ENCODE measurements around the gene EEFSEC. TPM values are rescaled to one million over a fixed set of nuclear protein-coding genes. Genes with fewer than 3 reads are reported as not detected.
A peak's percentile ranks its signal among the peaks of the same experiment; 100 is the strongest.

The EEFSEC gene
- total RNA-seq, 1 experiment from 2014 or later: 9.5 TPM

DNA sequence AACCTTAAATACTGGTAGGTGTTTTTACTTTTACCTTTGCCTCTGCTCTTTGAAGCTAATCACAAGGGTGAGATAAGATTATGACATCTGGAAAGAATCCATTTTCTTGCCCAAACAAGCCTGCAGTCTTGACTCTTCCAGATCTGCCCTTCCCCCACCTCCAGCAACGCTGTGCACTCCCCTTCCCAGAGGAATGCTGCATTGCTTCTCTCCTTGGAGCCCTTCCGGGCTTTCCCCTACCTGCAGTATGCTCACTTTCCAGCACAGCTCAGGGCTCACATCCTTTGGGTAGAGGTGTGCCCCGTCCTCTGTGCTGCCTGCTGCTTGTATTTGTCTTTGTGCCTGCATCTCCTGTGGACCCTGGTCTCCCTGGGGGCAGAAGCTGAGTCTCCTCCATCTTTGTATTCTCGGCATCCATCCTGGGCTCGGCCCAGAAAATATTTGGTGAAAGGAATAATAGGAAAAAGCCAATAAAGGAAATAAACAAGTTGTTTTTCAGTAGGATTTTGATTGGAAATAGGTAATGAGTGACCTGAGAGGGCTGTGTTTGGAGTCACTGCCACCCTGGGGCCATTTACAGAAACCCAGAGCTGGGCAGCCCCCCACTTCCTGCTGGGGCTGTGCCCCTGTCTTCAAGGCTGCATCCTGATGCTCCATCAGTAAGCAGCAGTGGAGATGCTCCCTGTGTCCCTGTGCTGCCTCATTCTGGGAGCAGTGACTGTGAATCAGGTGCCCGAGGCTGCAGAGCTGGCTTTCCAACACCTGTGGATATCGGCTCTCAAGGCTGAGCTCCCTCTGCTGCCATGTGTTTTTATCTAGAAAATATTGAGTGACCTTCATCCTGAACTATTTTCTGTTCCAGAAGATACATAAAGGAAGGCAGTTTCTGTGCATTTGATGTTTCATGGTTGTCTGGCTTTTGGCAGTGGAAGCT is 117.5 kb downstream of the EEFSEC start:
- WGBS (ENCODE audit: extremely low coverage, insufficient read length, low lambda C conversion rate): no CpG with 5 or more reads among the region's 7 CpGs
- no peak overlapping the region for H3K4me3 Mint-ChIP-seq

More for the DNA sequence above, 117.5 kb downstream of the EEFSEC start:
- Histone ChIP-seq H4K20me1 (ENCODE audit: control insufficient read depth, insufficient read depth, insufficient read length) (no peaks in the 10 kb centered on the region), H2AK5ac (ENCODE audit: insufficient read length, low read length) (no peak overlapping the region), H2BK120ac (ENCODE audit: low read depth, low read length, poor library complexity, severe bottlenecking) (no peak overlapping the region), H2BK12ac (ENCODE audit: insufficient read length, low read depth, low read length) (no peak overlapping the region), H2BK5ac (ENCODE audit: insufficient read length, low read length) (no peak overlapping the region), H3K14ac (ENCODE audit: insufficient read depth, low read length) (no peak overlapping the region), H3K4me1 (ENCODE audit: insufficient read depth, low read length) (peaks cover 9% of the 10 kb centered on the region; the same call in 1 of the 2 replicates), H3K4ac (ENCODE audit: low read depth, low read length) (no peak overlapping the region), H3K23ac (ENCODE audit: insufficient read length, low read depth, low read length) (no peak overlapping the region), H3T11ph (ENCODE audit: low read length) (no peak overlapping the region), H3K18ac (ENCODE audit: insufficient read length, low read depth, low read length) (no peak overlapping the region), H4K5ac (ENCODE audit: insufficient read length, low read depth, low read length) (no peak overlapping the region), H3K9me3 (ENCODE audit: control insufficient read depth, low read depth, low read length) (no peaks in the 10 kb centered on the region), H2BK15ac (ENCODE audit: low read depth, low read length) (no peak overlapping the region), H3K79me2 (ENCODE audit: insufficient read depth, low read length) (no peaks in the 10 kb centered on the region), H2AFZ (ENCODE audit: low read length) (no peak overlapping the region), H3K79me1 (ENCODE audit: insufficient read depth, low read depth, low read length, poor library complexity, severe bottlenecking) (no peaks in the 10 kb centered on the region), H3K23me2 (ENCODE audit: insufficient read length, low read depth, low read length, poor library complexity, severe bottlenecking) (no peaks in the 10 kb centered on the region), H3K4me2 (ENCODE audit: insufficient read depth, insufficient read length, low read length) (no peak overlapping the region), H3K56ac (ENCODE audit: insufficient read length, low read depth, low read length) (no peak overlapping the region), H4K91ac (ENCODE audit: insufficient read length, low read depth, low read length) (no peak overlapping the region), H2BK20ac (ENCODE audit: low read depth, low read length, poor library complexity, severe bottlenecking) (no peak overlapping the region), H4K8ac (replicated peaks; ENCODE audit: insufficient read length, low read depth, low read length) (no peak overlapping the region), H3K27ac (ENCODE audit: insufficient read length, low read depth, low read length) (no peak overlapping the region), H3K27me3 (ENCODE audit: insufficient read depth, low read length) (no peaks in the 10 kb centered on the region), H3K9ac (ENCODE audit: extremely low read depth, insufficient read length, low read length) (no peak overlapping the region)
- no peaks in the 10 kb centered on the region; a peak in 1 of 7 replicates for H3K36me3 Mint-ChIP-seq (ENCODE audit: insufficient read depth in 1 of 3, low read depth in 3 of 3)
- no peaks in the 10 kb centered on the region for H3K27me3 Mint-ChIP-seq (ENCODE audit: low read depth)
- DNase-seq: peak; percentile 60
- peak overlapping the region in 2 of 3 experiments; percentile 17 to 96; a peak in 4 of 7 replicates for H3K27ac Mint-ChIP-seq
- H3K4me1 Mint-ChIP-seq: peaks cover 19 to 28% of the 10 kb centered on the region in 2 experiments
- TF ChIP-seq, protein P1, sequence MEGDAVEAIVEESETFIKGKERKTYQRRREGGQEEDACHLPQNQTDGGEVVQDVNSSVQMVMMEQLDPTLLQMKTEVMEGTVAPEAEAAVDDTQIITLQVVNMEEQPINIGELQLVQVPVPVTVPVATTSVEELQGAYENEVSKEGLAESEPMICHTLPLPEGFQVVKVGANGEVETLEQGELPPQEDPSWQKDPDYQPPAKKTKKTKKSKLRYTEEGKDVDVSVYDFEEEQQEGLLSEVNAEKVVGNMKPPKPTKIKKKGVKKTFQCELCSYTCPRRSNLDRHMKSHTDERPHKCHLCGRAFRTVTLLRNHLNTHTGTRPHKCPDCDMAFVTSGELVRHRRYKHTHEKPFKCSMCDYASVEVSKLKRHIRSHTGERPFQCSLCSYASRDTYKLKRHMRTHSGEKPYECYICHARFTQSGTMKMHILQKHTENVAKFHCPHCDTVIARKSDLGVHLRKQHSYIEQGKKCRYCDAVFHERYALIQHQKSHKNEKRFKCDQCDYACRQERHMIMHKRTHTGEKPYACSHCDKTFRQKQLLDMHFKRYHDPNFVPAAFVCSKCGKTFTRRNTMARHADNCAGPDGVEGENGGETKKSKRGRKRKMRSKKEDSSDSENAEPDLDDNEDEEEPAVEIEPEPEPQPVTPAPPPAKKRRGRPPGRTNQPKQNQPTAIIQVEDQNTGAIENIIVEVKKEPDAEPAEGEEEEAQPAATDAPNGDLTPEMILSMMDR (conservative IDR thresholded peaks at IDR 0.05): no peak
- no peaks in the 10 kb centered on the region for H3K9me3 Mint-ChIP-seq
